OCI-LY1 (cell line): ENCODE measurements around the gene SLC12A5.

ENCODE experiments used
- H2AFZ ChIP-seq: fragments of 200-600 bp; sonication (generic), shearing (Covaris generic); 2 replicates; pipeline ENCODE4 v1.6.0; 2014; ENCODE audit warnings: antibody characterized with exemption, mild to moderate bottlenecking, low read length
- H3F3A ChIP-seq: fragments of 200-600 bp; sonication (generic), shearing (Covaris generic); 2 replicates; pipeline ENCODE4 v1.6.0; 2014; ENCODE audit warnings: mild to moderate bottlenecking, antibody characterized with exemption, low read length, moderate library complexity; ENCODE audit not compliant: insufficient read depth
- H3K27ac ChIP-seq: fragments of 200-600 bp; sonication (generic); 2 replicates; pipeline ENCODE4 v1.5.1; 2014; ENCODE audit warnings: low read length, mixed run types, mild to moderate bottlenecking, low read depth; ENCODE audit not compliant: poor library complexity, severe bottlenecking
- H3K27me3 ChIP-seq: fragments of 200-600 bp; sonication (generic); 2 replicates; pipeline ENCODE4 v1.6.0; 2014; ENCODE audit warnings: antibody characterized with exemption, mild to moderate bottlenecking, low read length, moderate library complexity; ENCODE audit not compliant: insufficient read depth
- H3K36me3 ChIP-seq: fragments of 200-600 bp; sonication (generic); 2 replicates; pipeline ENCODE4 v1.6.1; 2014; ENCODE audit warnings: mild to moderate bottlenecking, antibody characterized with exemption, low read length, moderate library complexity, mixed read lengths; ENCODE audit not compliant: insufficient read depth
- H3K4me1 ChIP-seq: fragments of 200-600 bp; sonication (generic); 2 replicates; pipeline ENCODE4 v1.5.1; 2014; ENCODE audit warnings: mild to moderate bottlenecking, low read length, moderate library complexity; ENCODE audit not compliant: insufficient read depth, severe bottlenecking
- H3K4me2 ChIP-seq: fragments of 200-600 bp; sonication (generic), shearing (Covaris generic); 2 replicates; pipeline ENCODE4 v1.6.1; 2014; ENCODE audit warnings: low read length
- H3K4me3 ChIP-seq: fragments of 200-600 bp; sonication (generic); 2 replicates; pipeline ENCODE4 v1.5.1; 2014; ENCODE audit warnings: low read length, low read depth, mild to moderate bottlenecking, mixed read lengths; ENCODE audit not compliant: poor library complexity, severe bottlenecking
- H3K79me2 ChIP-seq: fragments of 200-600 bp; shearing (Covaris generic); 2 replicates; pipeline ENCODE4 v1.6.1; 2016; ENCODE audit warnings: mixed run types, low read length, mixed read lengths; ENCODE audit not compliant: insufficient read depth
- H3K9ac ChIP-seq: fragments of 200-600 bp; sonication (generic), shearing (Covaris generic); 2 replicates; pipeline ENCODE4 v1.6.1; 2014; ENCODE audit warnings: mild to moderate bottlenecking, low read length, mixed read lengths
- H3K9me2 ChIP-seq: fragments of 200-600 bp; sonication (generic), shearing (Covaris generic); 2 replicates; pipeline ENCODE4 v1.6.1; 2014; ENCODE audit warnings: low read depth, mild to moderate bottlenecking, low read length, mixed read lengths
- H3K9me3 ChIP-seq: fragments of 200-600 bp; shearing (Covaris generic); 2 replicates; pipeline ENCODE4 v1.6.1; 2014; ENCODE audit warnings: low read length, mixed read lengths
- H4K20me1 ChIP-seq: fragments of 200-600 bp; sonication (generic), shearing (Covaris generic); 2 replicates; pipeline ENCODE4 v1.6.0; 2016; ENCODE audit warnings: mild to moderate bottlenecking, low read length; ENCODE audit not compliant: insufficient read depth
- EZH2 ChIP-seq: fragments of 200-600 bp; sonication (generic), shearing (Covaris generic); IDR thresholded peaks from 2 replicates; pipeline ENCODE4 v1.8.0; 2017; ENCODE audit warnings: borderline replicate concordance, mixed run types, mild to moderate bottlenecking, antibody characterized with exemption, low read length, moderate library complexity, mixed read lengths
- TF ChIP-seq, protein P1 (sequence below): fragments of 200-600 bp; sonication (generic), shearing (Covaris generic); IDR thresholded peaks from 2 replicates; pipeline ENCODE4 v1.5.1; 2017; ENCODE audit warnings: mild to moderate bottlenecking, antibody characterized with exemption, low read length, moderate library complexity, mixed read lengths

The SLC12A5 gene

GRCh38 chr20:46108976-46109375 lies 80.0 kb downstream of the SLC12A5 start:
- Histone ChIP-seq H3K4me3 (no peak overlapping the region), H4K20me1 (no peaks in the 10 kb centered on the region), H3K9me3 (no peaks in the 10 kb centered on the region), H3K36me3 (no peaks in the 10 kb centered on the region), H3K79me2 (no peaks in the 10 kb centered on the region), H3K9ac (no peak overlapping the region), H3K4me1 (no peaks in the 10 kb centered on the region), H3K9me2 (no peaks in the 10 kb centered on the region), H3F3A (no peaks in the 10 kb centered on the region), H3K27me3 (peaks cover 10% of the 10 kb centered on the region), H3K27ac (no peak overlapping the region), H3K4me2 (no peak overlapping the region), H2AFZ (no peak overlapping the region)
- TF ChIP-seq EZH2 = no peak
- TF ChIP-seq, protein P1, sequence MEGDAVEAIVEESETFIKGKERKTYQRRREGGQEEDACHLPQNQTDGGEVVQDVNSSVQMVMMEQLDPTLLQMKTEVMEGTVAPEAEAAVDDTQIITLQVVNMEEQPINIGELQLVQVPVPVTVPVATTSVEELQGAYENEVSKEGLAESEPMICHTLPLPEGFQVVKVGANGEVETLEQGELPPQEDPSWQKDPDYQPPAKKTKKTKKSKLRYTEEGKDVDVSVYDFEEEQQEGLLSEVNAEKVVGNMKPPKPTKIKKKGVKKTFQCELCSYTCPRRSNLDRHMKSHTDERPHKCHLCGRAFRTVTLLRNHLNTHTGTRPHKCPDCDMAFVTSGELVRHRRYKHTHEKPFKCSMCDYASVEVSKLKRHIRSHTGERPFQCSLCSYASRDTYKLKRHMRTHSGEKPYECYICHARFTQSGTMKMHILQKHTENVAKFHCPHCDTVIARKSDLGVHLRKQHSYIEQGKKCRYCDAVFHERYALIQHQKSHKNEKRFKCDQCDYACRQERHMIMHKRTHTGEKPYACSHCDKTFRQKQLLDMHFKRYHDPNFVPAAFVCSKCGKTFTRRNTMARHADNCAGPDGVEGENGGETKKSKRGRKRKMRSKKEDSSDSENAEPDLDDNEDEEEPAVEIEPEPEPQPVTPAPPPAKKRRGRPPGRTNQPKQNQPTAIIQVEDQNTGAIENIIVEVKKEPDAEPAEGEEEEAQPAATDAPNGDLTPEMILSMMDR = no peak
